PC-3 (cell line): ENCODE results near the gene MSH4.

Experiments
- CTCF ChIP-seq: fragments of 300-600 bp; sonication (generic); conservative IDR thresholded peaks from 2 replicates; pipeline ENCODE4 v1.5.1; 2017; ENCODE audit warnings: antibody characterized with exemption, low read depth, mild to moderate bottlenecking, low read length
- EZH2 ChIP-seq: fragments of 300-600 bp; sonication (generic); IDR thresholded peaks from one replicate; pipeline ENCODE4 v1.6.1; 2017; ENCODE audit warnings: antibody characterized with exemption, mild to moderate bottlenecking, low read length; ENCODE audit not compliant: unreplicated experiment
- EZH2phosphoT487 ChIP-seq: fragments of 300-600 bp; sonication (generic); IDR thresholded peaks from 2 replicates; pipeline ENCODE4 v1.6.1; 2018; ENCODE audit warnings: mild to moderate bottlenecking, antibody characterized with exemption, low read length, borderline replicate concordance

GRCh38 chr1:75797606-75798216 is 1.0 kb downstream of the MSH4 start:
- TF ChIP-seq CTCF, result no peak
- TF ChIP-seq EZH2phosphoT487, result no peak
- no peak for TF ChIP-seq EZH2
